GM21737 (cell line): ENCODE data around the gene KCNS1.

Experiments
- ATAC-seq: cut with Tn5 transposase; IDR thresholded peaks from one replicate; pipeline ENCODE4 v1.9.1; 2021; ENCODE audit warnings: mild to moderate bottlenecking, moderate library complexity; ENCODE audit not compliant: unreplicated experiment

Gene KCNS1

GRCh38 chr20:45052698-45053429, 48.1 kb downstream of the KCNS1 start:
- no peak for ATAC-seq

GRCh38 chr20:45051204-45052060, 49.5 kb downstream of the KCNS1 start:
- ATAC-seq: no peak

- ATAC-seq: no peak
Measured at GRCh38 chr20:45049904-45050471, 50.9 kb downstream of the KCNS1 start.

GRCh38 chr20:45049438-45049837, 51.5 kb downstream of the KCNS1 start:
- no peak for ATAC-seq

- no peak for ATAC-seq
Measured at GRCh38 chr20:45047581-45048119, 53.3 kb downstream of the KCNS1 start.

- ATAC-seq: no peak
Measured at GRCh38 chr20:45044601-45045000, 56.3 kb downstream of the KCNS1 start.

GRCh38 chr20:45044084-45044573, 56.8 kb downstream of the KCNS1 start:
- no peak for ATAC-seq

- ATAC-seq: no peak
Measured at GRCh38 chr20:45042978-45043377, 57.9 kb downstream of the KCNS1 start.
